HepG2 (cell line): ENCODE data around the gene MC4R.

Experiments used
- ARNT ChIP-seq: fragments of 450-650 bp; IDR thresholded peaks from 2 replicates; pipeline ENCODE4 v1.6.1; 2017
- CEBPB ChIP-seq: IDR thresholded peaks from 2 replicates; pipeline ENCODE4 v1.6.1; 2011; ENCODE audit warnings: low read depth, low read length, improper control_type of control experiment, borderline replicate concordance
- EP300 ChIP-seq, 3 experiments: sonication (generic) in 1 of 3; formaldehyde crosslinking in 1 of 3; IDR thresholded peaks; 2 replicates each; pipeline versions ENCODE4 v1.5.1 to v1.6.1; 2011 to 2020; ENCODE audit warnings: low read depth in 2 of 3, low read length in 2 of 3, borderline replicate concordance in 1 of 3, improper control_type of control experiment in 1 of 3, mild to moderate bottlenecking in 1 of 3, missing genetic modification reagents in 1 of 3, moderate library complexity in 1 of 3
- HNRNPK ChIP-seq: fragments of 200-400 bp; formaldehyde crosslinking; IDR thresholded peaks from 2 replicates; pipeline ENCODE4 v1.6.1; 2018; ENCODE audit warnings: low read length, low read depth, moderate library complexity, mild to moderate bottlenecking; ENCODE audit not compliant: poor library complexity, severe bottlenecking
- PLRG1 ChIP-seq: fragments of 450-650 bp; conservative IDR thresholded peaks from 2 replicates; pipeline ENCODE4 v1.6.1; 2016
- POLR2A ChIP-seq, 2 experiments: IDR thresholded peaks; 2 replicates each; pipeline ENCODE4 v1.6.1; 2011; ENCODE audit warnings: low read depth in 2 of 2, low read length in 2 of 2, mild to moderate bottlenecking in 1 of 2, moderate library complexity in 1 of 2; ENCODE audit not compliant: insufficient read depth in 1 of 2
- SIX4 ChIP-seq: sonication (generic); formaldehyde crosslinking; IDR thresholded peaks from 2 replicates; pipeline ENCODE4 v1.4.0; 2020; ENCODE audit warnings: missing genetic modification reagents
- SUZ12 ChIP-seq: fragments of 150-350 bp; IDR thresholded peaks from 2 replicates; pipeline ENCODE4 v1.6.1; 2014; ENCODE audit warnings: low read depth, low read length
- TEAD2 ChIP-seq: sonication (generic); formaldehyde crosslinking; IDR thresholded peaks from 2 replicates; pipeline ENCODE4 v1.9.0; 2021; ENCODE audit warnings: missing genetic modification reagents
- TF ChIP-seq, protein P1 (sequence below): sonication (generic); formaldehyde crosslinking; IDR thresholded peaks from 2 replicates; pipeline ENCODE4 v1.5.1; 2020; ENCODE audit warnings: mild to moderate bottlenecking, moderate library complexity, missing genetic modification reagents
- TF ChIP-seq, protein P2 (sequence below): sonication (generic); formaldehyde crosslinking; IDR thresholded peaks from 2 replicates; pipeline ENCODE4 v1.8.1; 2022; ENCODE audit warnings: low read depth, mild to moderate bottlenecking, missing genetic modification reagents
- TF ChIP-seq, protein P3 (sequence below): sonication (generic); formaldehyde crosslinking; IDR thresholded peaks from 2 replicates; pipeline ENCODE4 v1.5.0; 2020; ENCODE audit warnings: mild to moderate bottlenecking, missing genetic modification reagents, moderate library complexity
- TF ChIP-seq, protein P4 (sequence below): sonication (generic); formaldehyde crosslinking; IDR thresholded peaks from 2 replicates; pipeline ENCODE4 v1.4.0; 2020; ENCODE audit warnings: missing genetic modification reagents

DNA sequence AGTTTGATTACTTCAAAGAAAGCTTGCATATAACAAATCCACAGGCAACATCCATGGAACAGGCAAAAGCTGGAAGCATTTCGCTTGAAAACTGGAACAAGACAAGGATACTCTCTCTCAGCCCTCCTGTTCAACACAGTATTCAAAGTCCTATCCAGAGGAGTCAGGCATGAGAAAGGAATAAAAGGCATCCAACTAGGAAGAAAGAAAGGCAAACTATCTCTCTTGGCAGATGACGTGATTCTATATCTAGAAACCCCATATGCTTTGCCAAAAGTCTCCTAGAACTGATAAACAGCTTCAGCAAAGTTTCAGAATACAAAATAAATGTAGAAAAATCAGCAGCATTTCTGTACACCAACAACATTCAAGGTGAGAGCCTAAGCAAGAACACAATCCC is 34.1 kb upstream of the MC4R start:
- no peak for TF ChIP-seq TEAD2 (CRISPR knock-in tag)
- no peak for TF ChIP-seq CEBPB
- no peak for TF ChIP-seq SIX4 (CRISPR knock-in tag)
- no peak for TF ChIP-seq EP300 (IDR thresholded peaks at IDR 0.05; ENCODE audit: low read depth in 2 of 2, low read length in 2 of 2)
- TF ChIP-seq EP300 (CRISPR knock-in tag; IDR thresholded peaks at IDR 0.05; ENCODE audit: borderline replicate concordance) = no peak
- no peak for TF ChIP-seq PLRG1
- TF ChIP-seq ARNT = no peak
- no peak for TF ChIP-seq POLR2A (IDR thresholded peaks at IDR 0.05; ENCODE audit: insufficient read depth in 1 of 2, low read depth in 2 of 2, low read length in 2 of 2)
- TF ChIP-seq, protein P1, sequence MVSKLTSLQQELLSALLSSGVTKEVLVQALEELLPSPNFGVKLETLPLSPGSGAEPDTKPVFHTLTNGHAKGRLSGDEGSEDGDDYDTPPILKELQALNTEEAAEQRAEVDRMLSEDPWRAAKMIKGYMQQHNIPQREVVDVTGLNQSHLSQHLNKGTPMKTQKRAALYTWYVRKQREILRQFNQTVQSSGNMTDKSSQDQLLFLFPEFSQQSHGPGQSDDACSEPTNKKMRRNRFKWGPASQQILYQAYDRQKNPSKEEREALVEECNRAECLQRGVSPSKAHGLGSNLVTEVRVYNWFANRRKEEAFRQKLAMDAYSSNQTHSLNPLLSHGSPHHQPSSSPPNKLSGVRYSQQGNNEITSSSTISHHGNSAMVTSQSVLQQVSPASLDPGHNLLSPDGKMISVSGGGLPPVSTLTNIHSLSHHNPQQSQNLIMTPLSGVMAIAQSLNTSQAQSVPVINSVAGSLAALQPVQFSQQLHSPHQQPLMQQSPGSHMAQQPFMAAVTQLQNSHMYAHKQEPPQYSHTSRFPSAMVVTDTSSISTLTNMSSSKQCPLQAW (CRISPR knock-in tag) = no peak
- TF ChIP-seq HNRNPK = no peak
- TF ChIP-seq, protein P2, sequence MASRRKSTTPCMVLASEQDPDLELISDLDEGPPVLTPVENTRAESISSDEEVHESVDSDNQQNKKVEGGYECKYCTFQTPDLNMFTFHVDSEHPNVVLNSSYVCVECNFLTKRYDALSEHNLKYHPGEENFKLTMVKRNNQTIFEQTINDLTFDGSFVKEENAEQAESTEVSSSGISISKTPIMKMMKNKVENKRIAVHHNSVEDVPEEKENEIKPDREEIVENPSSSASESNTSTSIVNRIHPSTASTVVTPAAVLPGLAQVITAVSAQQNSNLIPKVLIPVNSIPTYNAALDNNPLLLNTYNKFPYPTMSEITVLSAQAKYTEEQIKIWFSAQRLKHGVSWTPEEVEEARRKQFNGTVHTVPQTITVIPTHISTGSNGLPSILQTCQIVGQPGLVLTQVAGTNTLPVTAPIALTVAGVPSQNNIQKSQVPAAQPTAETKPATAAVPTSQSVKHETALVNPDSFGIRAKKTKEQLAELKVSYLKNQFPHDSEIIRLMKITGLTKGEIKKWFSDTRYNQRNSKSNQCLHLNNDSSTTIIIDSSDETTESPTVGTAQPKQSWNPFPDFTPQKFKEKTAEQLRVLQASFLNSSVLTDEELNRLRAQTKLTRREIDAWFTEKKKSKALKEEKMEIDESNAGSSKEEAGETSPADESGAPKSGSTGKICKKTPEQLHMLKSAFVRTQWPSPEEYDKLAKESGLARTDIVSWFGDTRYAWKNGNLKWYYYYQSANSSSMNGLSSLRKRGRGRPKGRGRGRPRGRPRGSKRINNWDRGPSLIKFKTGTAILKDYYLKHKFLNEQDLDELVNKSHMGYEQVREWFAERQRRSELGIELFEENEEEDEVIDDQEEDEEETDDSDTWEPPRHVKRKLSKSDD (CRISPR knock-in tag) = no peak
- TF ChIP-seq, protein P3, sequence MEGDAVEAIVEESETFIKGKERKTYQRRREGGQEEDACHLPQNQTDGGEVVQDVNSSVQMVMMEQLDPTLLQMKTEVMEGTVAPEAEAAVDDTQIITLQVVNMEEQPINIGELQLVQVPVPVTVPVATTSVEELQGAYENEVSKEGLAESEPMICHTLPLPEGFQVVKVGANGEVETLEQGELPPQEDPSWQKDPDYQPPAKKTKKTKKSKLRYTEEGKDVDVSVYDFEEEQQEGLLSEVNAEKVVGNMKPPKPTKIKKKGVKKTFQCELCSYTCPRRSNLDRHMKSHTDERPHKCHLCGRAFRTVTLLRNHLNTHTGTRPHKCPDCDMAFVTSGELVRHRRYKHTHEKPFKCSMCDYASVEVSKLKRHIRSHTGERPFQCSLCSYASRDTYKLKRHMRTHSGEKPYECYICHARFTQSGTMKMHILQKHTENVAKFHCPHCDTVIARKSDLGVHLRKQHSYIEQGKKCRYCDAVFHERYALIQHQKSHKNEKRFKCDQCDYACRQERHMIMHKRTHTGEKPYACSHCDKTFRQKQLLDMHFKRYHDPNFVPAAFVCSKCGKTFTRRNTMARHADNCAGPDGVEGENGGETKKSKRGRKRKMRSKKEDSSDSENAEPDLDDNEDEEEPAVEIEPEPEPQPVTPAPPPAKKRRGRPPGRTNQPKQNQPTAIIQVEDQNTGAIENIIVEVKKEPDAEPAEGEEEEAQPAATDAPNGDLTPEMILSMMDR (CRISPR knock-in tag) = no peak
- TF ChIP-seq SUZ12 = no peak
- TF ChIP-seq, protein P4, sequence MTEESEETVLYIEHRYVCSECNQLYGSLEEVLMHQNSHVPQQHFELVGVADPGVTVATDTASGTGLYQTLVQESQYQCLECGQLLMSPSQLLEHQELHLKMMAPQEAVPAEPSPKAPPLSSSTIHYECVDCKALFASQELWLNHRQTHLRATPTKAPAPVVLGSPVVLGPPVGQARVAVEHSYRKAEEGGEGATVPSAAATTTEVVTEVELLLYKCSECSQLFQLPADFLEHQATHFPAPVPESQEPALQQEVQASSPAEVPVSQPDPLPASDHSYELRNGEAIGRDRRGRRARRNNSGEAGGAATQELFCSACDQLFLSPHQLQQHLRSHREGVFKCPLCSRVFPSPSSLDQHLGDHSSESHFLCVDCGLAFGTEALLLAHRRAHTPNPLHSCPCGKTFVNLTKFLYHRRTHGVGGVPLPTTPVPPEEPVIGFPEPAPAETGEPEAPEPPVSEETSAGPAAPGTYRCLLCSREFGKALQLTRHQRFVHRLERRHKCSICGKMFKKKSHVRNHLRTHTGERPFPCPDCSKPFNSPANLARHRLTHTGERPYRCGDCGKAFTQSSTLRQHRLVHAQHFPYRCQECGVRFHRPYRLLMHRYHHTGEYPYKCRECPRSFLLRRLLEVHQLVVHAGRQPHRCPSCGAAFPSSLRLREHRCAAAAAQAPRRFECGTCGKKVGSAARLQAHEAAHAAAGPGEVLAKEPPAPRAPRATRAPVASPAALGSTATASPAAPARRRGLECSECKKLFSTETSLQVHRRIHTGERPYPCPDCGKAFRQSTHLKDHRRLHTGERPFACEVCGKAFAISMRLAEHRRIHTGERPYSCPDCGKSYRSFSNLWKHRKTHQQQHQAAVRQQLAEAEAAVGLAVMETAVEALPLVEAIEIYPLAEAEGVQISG (CRISPR knock-in tag) = no peak
